Neural cell (in vitro differentiated cells): ENCODE measurements around the gene RUSC1. TPM values are rescaled to one million over a fixed set of nuclear protein-coding genes. Genes with fewer than 3 reads are reported as not detected.

Source experiments
- H2AFZ ChIP-seq: fragments of 200-600, 300-800 bp; sonication (generic), shearing (Covaris generic); 2 replicates; pipeline ENCODE4 v1.6.0; 2014; ENCODE audit warnings: low read depth, mild to moderate bottlenecking, antibody characterized with exemption, low read length, moderate library complexity
- H3F3A ChIP-seq: fragments of 200-600 bp; shearing (Covaris generic); 2 replicates; pipeline ENCODE4 v1.6.1; 2016; ENCODE audit warnings: mild to moderate bottlenecking, moderate library complexity, mixed read lengths, antibody characterized with exemption, low read length; ENCODE audit not compliant: insufficient read depth, poor library complexity, severe bottlenecking
- H3K27ac ChIP-seq: fragments of 200-600, 300-800 bp; sonication (generic), shearing (Covaris generic); 2 replicates; pipeline ENCODE4 v1.5.1; 2014; ENCODE audit warnings: mild to moderate bottlenecking, low read length, moderate library complexity
- H3K27me3 ChIP-seq: fragments of 300-800, 200-600 bp; sonication (generic), shearing (Covaris generic); 2 replicates; pipeline ENCODE4 v1.6.0; 2014; ENCODE audit warnings: mild to moderate bottlenecking, low read depth, low read length, moderate library complexity; ENCODE audit not compliant: insufficient read depth
- H3K36me3 ChIP-seq: fragments of 300-800, 200-600 bp; sonication (generic), shearing (Covaris generic); 2 replicates; pipeline ENCODE4 v1.5.1; 2014; ENCODE audit warnings: mild to moderate bottlenecking, antibody characterized with exemption, low read length, moderate library complexity; ENCODE audit not compliant: insufficient read depth
- H3K4me2 ChIP-seq: fragments of 300-800, 200-600 bp; sonication (generic), shearing (Covaris generic); 2 replicates; pipeline ENCODE4 v1.6.0; 2014; ENCODE audit warnings: mild to moderate bottlenecking, low read length
- H3K4me3 ChIP-seq: fragments of 300-800, 200-600 bp; sonication (generic), shearing (Covaris generic); 2 replicates; pipeline ENCODE4 v1.5.1; 2014; ENCODE audit warnings: mild to moderate bottlenecking, low read length, moderate library complexity
- H3K79me2 ChIP-seq: fragments of 200-600 bp; shearing (Covaris generic); replicated peaks from 2 replicates; pipeline ENCODE4 v1.6.0; 2014; ENCODE audit warnings: mild to moderate bottlenecking, low read length, moderate library complexity; ENCODE audit not compliant: insufficient read depth
- H3K9ac ChIP-seq: fragments of 300-800, 200-600 bp; sonication (generic), shearing (Covaris generic); 2 replicates; pipeline ENCODE4 v1.6.1; 2016; ENCODE audit warnings: mild to moderate bottlenecking, low read length, mixed read lengths
- H3K9me2 ChIP-seq: fragments of 200-600 bp; shearing (Covaris generic); 2 replicates; pipeline ENCODE4 v1.6.1; 2016; ENCODE audit warnings: mild to moderate bottlenecking, low read length, mixed read lengths; ENCODE audit not compliant: insufficient read depth
- H3K9me3 ChIP-seq: fragments of 200-600, 300-800 bp; sonication (generic), shearing (Covaris generic); 2 replicates; pipeline ENCODE4 v1.6.1; 2016; ENCODE audit warnings: mild to moderate bottlenecking, mixed run types, low read length, moderate library complexity, mixed read lengths
- H4K20me1 ChIP-seq: fragments of 200-600 bp; shearing (Covaris generic); 2 replicates; pipeline ENCODE4 v1.6.1; 2016; ENCODE audit warnings: mild to moderate bottlenecking, mixed run types; ENCODE audit not compliant: insufficient read depth
- EP300 ChIP-seq: fragments of 450-650 bp; conservative IDR thresholded peaks from 2 replicates; pipeline ENCODE4 v1.6.1; 2014; ENCODE audit warnings: antibody characterized with exemption, mild to moderate bottlenecking, moderate library complexity; ENCODE audit not compliant: poor library complexity, severe bottlenecking
- EZH2 ChIP-seq: fragments of 200-600, 300-800 bp; shearing (Covaris generic), sonication (generic); IDR thresholded peaks from 2 replicates; pipeline ENCODE4 v1.6.1; 2014; ENCODE audit warnings: antibody characterized with exemption, low read length, borderline replicate concordance, mild to moderate bottlenecking; ENCODE audit not compliant: insufficient read depth, poor library complexity, severe bottlenecking
- MXI1 ChIP-seq: fragments of 450-650 bp; conservative IDR thresholded peaks from 2 replicates; pipeline ENCODE4 v1.6.1; 2014; ENCODE audit warnings: antibody characterized with exemption, mild to moderate bottlenecking; ENCODE audit not compliant: poor library complexity, severe bottlenecking
- POLR2AphosphoS5 ChIP-seq: IDR thresholded peaks from 2 replicates; pipeline ENCODE4 v1.6.1; 2012
- RAD21 ChIP-seq: fragments of 450-650 bp; conservative IDR thresholded peaks from 2 replicates; pipeline ENCODE4 v1.6.1; 2014; ENCODE audit warnings: antibody characterized with exemption, mild to moderate bottlenecking, moderate library complexity
- SMC3 ChIP-seq: fragments of 450-650 bp; conservative IDR thresholded peaks from 2 replicates; pipeline ENCODE4 v1.6.1; 2014; ENCODE audit warnings: antibody characterized with exemption, mild to moderate bottlenecking, moderate library complexity; ENCODE audit not compliant: poor library complexity
- TAF1 ChIP-seq: IDR thresholded peaks from 2 replicates; pipeline ENCODE4 v1.6.1; 2012; ENCODE audit warnings: low read depth
- polyA plus RNA-seq: library from polyadenylated mRNA; depleted of rRNA; stranded (reverse); fragments of >200 nt; gene quantifications from 2 replicates; pipeline ENCODE4 v1.2.3, GENCODE V29; 2014
- TF ChIP-seq, protein P1 (sequence below): IDR thresholded peaks from 2 replicates; pipeline ENCODE4 v1.6.1; 2012; ENCODE audit warnings: borderline replicate concordance
- TF ChIP-seq, protein P2 (sequence below): fragments of 450-650 bp; IDR thresholded peaks from 2 replicates; pipeline ENCODE4 v1.5.1; 2014; ENCODE audit warnings: antibody characterized with exemption, mild to moderate bottlenecking, moderate library complexity; ENCODE audit not compliant: poor library complexity, severe bottlenecking

RUSC1 gene
- polyA plus RNA-seq, 1 donor from 2014 or later, result 45.7 TPM

- peaks cover 28% of the 10 kb centered on the region for H3K79me2 ChIP-seq
- no peaks in the 10 kb centered on the region for H3K36me3 ChIP-seq
- TF ChIP-seq MXI1, result no peak
- no peak for TF ChIP-seq EP300
- TF ChIP-seq, protein P1, sequence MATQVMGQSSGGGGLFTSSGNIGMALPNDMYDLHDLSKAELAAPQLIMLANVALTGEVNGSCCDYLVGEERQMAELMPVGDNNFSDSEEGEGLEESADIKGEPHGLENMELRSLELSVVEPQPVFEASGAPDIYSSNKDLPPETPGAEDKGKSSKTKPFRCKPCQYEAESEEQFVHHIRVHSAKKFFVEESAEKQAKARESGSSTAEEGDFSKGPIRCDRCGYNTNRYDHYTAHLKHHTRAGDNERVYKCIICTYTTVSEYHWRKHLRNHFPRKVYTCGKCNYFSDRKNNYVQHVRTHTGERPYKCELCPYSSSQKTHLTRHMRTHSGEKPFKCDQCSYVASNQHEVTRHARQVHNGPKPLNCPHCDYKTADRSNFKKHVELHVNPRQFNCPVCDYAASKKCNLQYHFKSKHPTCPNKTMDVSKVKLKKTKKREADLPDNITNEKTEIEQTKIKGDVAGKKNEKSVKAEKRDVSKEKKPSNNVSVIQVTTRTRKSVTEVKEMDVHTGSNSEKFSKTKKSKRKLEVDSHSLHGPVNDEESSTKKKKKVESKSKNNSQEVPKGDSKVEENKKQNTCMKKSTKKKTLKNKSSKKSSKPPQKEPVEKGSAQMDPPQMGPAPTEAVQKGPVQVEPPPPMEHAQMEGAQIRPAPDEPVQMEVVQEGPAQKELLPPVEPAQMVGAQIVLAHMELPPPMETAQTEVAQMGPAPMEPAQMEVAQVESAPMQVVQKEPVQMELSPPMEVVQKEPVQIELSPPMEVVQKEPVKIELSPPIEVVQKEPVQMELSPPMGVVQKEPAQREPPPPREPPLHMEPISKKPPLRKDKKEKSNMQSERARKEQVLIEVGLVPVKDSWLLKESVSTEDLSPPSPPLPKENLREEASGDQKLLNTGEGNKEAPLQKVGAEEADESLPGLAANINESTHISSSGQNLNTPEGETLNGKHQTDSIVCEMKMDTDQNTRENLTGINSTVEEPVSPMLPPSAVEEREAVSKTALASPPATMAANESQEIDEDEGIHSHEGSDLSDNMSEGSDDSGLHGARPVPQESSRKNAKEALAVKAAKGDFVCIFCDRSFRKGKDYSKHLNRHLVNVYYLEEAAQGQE, result no peak
- no peak for TF ChIP-seq TAF1
- no peak for TF ChIP-seq RAD21
- H3K9me3 ChIP-seq, result no peaks in the 10 kb centered on the region
- H2AFZ ChIP-seq, result peak overlapping the region; percentile 65
- peak overlapping the region; percentile 90 for H3K4me3 ChIP-seq
- H4K20me1 ChIP-seq, result peaks cover 7% of the 10 kb centered on the region
- H3K27me3 ChIP-seq, result no peaks in the 10 kb centered on the region
- H3K9me2 ChIP-seq, result no peaks in the 10 kb centered on the region
- H3K9ac ChIP-seq, result peak overlapping the region; percentile 91
- H3F3A ChIP-seq, result no peaks in the 10 kb centered on the region
- peak overlapping the region; percentile 79 for H3K27ac ChIP-seq
- peak overlapping the region; percentile 44 for H3K4me2 ChIP-seq
Measured at GRCh38 chr1:155320252-155320651, 442 bp upstream of the RUSC1 start.

- H3K79me2 ChIP-seq, result peaks cover 28% of the 10 kb centered on the region
- H3K9me2 ChIP-seq, result no peaks in the 10 kb centered on the region
- H2AFZ ChIP-seq, result no peak overlapping the region
- H3K9ac ChIP-seq, result peak overlapping the region; percentile 91
- TF ChIP-seq EZH2 (no peak), RAD21 (no peak), TAF1 (no peak), POLR2AphosphoS5 (no peak), EP300 (no peak), MXI1 (no peak), SMC3 (no peak)
- TF ChIP-seq, protein P2, sequence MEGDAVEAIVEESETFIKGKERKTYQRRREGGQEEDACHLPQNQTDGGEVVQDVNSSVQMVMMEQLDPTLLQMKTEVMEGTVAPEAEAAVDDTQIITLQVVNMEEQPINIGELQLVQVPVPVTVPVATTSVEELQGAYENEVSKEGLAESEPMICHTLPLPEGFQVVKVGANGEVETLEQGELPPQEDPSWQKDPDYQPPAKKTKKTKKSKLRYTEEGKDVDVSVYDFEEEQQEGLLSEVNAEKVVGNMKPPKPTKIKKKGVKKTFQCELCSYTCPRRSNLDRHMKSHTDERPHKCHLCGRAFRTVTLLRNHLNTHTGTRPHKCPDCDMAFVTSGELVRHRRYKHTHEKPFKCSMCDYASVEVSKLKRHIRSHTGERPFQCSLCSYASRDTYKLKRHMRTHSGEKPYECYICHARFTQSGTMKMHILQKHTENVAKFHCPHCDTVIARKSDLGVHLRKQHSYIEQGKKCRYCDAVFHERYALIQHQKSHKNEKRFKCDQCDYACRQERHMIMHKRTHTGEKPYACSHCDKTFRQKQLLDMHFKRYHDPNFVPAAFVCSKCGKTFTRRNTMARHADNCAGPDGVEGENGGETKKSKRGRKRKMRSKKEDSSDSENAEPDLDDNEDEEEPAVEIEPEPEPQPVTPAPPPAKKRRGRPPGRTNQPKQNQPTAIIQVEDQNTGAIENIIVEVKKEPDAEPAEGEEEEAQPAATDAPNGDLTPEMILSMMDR, result no peak
- TF ChIP-seq, protein P1, result peak; percentile 36
- no peaks in the 10 kb centered on the region for H3F3A ChIP-seq
- no peaks in the 10 kb centered on the region for H3K27me3 ChIP-seq
- H3K27ac ChIP-seq, result peak overlapping the region; percentile 79
- H3K4me3 ChIP-seq, result peak overlapping the region; percentile 90
- H3K9me3 ChIP-seq, result no peaks in the 10 kb centered on the region
- H4K20me1 ChIP-seq, result peaks cover 7% of the 10 kb centered on the region
- H3K36me3 ChIP-seq, result no peaks in the 10 kb centered on the region
- H3K4me2 ChIP-seq, result peak overlapping the region; percentile 97
Measured at GRCh38 chr1:155321639-155322503, 1.2 kb downstream of the RUSC1 start.
